Measurements from ENCODE around the gene HLA-E. TPM values are rescaled to one million over a fixed set of nuclear protein-coding genes. Genes with fewer than 3 reads are reported as not detected.
A peak's percentile ranks its signal among the peaks of the same experiment; 100 is the strongest.

HLA-E gene
- total RNA-seq (1,023 and 1,043 TPM in 2 replicates), polyA plus RNA-seq (1,146 and 1,174 TPM in 2 replicates), polyA minus RNA-seq (1,999 and 2,225 TPM in 2 replicates)
- 1,489 TPM for total RNA-seq (2013)

DNA sequence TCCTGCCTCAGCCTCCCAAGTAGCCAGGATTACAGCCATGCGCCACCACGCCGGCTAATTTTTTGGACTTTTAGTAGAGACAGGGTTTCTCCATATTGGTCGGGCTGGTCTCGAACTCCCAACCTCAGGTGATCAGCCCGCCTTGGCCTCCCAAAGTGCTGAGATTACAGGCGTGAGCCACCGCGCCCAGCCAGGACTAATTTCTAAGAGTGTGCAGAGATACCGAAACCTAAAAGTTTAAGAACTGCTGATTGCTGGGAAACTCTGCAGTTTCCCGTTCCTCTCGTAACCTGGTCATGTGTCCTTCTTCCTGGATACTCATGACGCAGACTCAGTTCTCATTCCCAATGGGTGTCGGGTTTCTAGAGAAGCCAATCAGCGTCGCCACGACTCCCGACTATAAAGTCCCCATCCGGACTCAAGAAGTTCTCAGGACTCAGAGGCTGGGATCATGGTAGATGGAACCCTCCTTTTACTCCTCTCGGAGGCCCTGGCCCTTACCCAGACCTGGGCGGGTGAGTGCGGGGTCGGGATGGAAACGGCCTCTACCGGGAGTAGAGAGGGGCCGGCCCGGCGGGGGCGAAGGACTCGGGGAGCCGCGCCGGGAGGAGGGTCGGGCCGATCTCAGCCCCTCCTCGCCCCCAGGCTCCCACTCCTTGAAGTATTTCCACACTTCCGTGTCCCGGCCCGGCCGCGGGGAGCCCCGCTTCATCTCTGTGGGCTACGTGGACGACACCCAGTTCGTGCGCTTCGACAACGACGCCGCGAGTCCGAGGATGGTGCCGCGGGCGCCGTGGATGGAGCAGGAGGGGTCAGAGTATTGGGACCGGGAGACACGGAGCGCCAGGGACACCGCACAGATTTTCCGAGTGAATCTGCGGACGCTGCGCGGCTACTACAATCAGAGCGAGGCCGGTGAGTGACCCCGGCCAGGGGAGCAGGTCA lies at the start of gene HLA-E:
Gene HLA-E, plus strand, starts transcription at position 429 of the 945 bp plus-strand sequence. Its CDS starts 23 bp downstream, at position 452.
- peak within 1 kb of the TSS; percentile 97 to 98 for H3K27ac ChIP-seq (ENCODE audit: low read length in 2 of 2)
- H3K4me3 Mint-ChIP-seq = peak within 1 kb of the TSS; percentile 99
- DNase-seq (peak; percentile 98), ATAC-seq (ENCODE audit: low read depth) (peak; percentile 84)
- H3K4me2 ChIP-seq (replicated peaks; ENCODE audit: low read depth, low read length, poor library complexity, severe bottlenecking) = peak within 1 kb of the TSS; percentile 93
- H3K79me2 ChIP-seq (ENCODE audit: control insufficient read depth, insufficient read depth, low read length) = peaks cover 67% of the 10 kb centered on the region
- H3K36me3 ChIP-seq (replicated peaks in 1 of 2; ENCODE audit: control extremely low read depth in 1 of 2, control insufficient read depth in 1 of 2, extremely low read depth in 1 of 2, insufficient read depth in 2 of 2, low read length in 1 of 2) = peaks cover 2 to 46% of the 10 kb centered on the region in 2 experiments
- H3K27me3 ChIP-seq (replicated peaks in 1 of 4; ENCODE audit: control extremely low read depth in 1 of 4, control insufficient read depth in 3 of 4, insufficient read depth in 4 of 4, low read length in 3 of 4) = no peaks in the 10 kb centered on the region
- H3K9me3 ChIP-seq (ENCODE audit: control extremely low read depth in 1 of 3, control insufficient read depth in 2 of 3, insufficient read depth in 1 of 3, low read length in 2 of 3) = no peaks in the 10 kb centered on the region
- H3K4me1 Mint-ChIP-seq = peaks cover 56% of the 10 kb centered on the region
- ChIA-PET POLR2A (interaction anchor here (0.7 to 9.1 kb wide), 11 partner anchors 11 to 67 kb away, joined by 3 to 126 read pairs (median 8); partner anchors contain the start of genes GNL1 and PRR3), CTCF (interaction anchor here (1.6 to 10.2 kb wide), 8 partner anchors 14 to 106 kb away, joined by 4 to 295 read pairs (median 11); no protein-coding TSS in a partner anchor)
- TF ChIP-seq EZH2 (IDR thresholded peaks at IDR 0.05; ENCODE audit: borderline replicate concordance, insufficient read depth, low read depth, low read length, poor library complexity, severe bottlenecking) = no peak
- no peak for TF ChIP-seq CTCF (IDR thresholded peaks at IDR 0.05)
- intact Hi-C loops (cut with micrococcal nuclease) = loop anchor here (1.0 to 10.0 kb wide), 6 partner anchors 20 to 595 kb away; partner anchors contain the start of genes GNL1, MRPS18B and PPP1R10
- peak within 1 kb of the TSS; percentile 98 for H3K27ac Mint-ChIP-seq
- H3K4me3 ChIP-seq (ENCODE audit: control extremely low read depth in 1 of 5, extremely low read depth in 1 of 5, insufficient read depth in 1 of 5, low read depth in 2 of 5, low read length in 4 of 5) = peak within 1 kb of the TSS; percentile 99 to 100 (median 100)
- H2AFZ ChIP-seq (ENCODE audit: insufficient read depth, low read depth, low read length, poor library complexity, severe bottlenecking) = peak within 1 kb of the TSS; percentile 67
- 2% methylated on average over 65 of the region's 68 CpGs for WGBS (ENCODE audit: insufficient coverage)
- H3K27me3 Mint-ChIP-seq = no peaks in the 10 kb centered on the region
- peaks cover 51% of the 10 kb centered on the region for H4K20me1 ChIP-seq (ENCODE audit: control insufficient read depth, insufficient read depth, low read length, poor library complexity, severe bottlenecking)
- H3K9ac ChIP-seq (ENCODE audit: low read length) = peak within 1 kb of the TSS; percentile 100
- peaks cover 38 to 50% of the 10 kb centered on the region in 2 donors for H3K4me1 ChIP-seq (ENCODE audit: control insufficient read depth in 2 of 2, insufficient read depth in 2 of 2, low read length in 2 of 2)
- H3K9me3 Mint-ChIP-seq (ENCODE audit: insufficient read depth) = no peaks in the 10 kb centered on the region

Measured in B cell (primary cell).